DMS53 treated with DMSO at 0.1 percent for 48 hours (cell line): ENCODE data around the gene PSMB4.
"Not testable (repeated sequence)": the region's sequence is repeated elsewhere in the genome, so short reads cannot be mapped to it uniquely, and the experiment has no call there.

Experiments
- DNase-seq: peaks from one replicate; lab custom pipeline; 2025; ENCODE audit not compliant: unreplicated experiment; lab: John Stamatoyannopoulos, UW

The PSMB4 gene

GRCh38 chr1:151436985-151437384 is 37.6 kb downstream of the PSMB4 start:
- DNase-seq, result no peak

DNA sequence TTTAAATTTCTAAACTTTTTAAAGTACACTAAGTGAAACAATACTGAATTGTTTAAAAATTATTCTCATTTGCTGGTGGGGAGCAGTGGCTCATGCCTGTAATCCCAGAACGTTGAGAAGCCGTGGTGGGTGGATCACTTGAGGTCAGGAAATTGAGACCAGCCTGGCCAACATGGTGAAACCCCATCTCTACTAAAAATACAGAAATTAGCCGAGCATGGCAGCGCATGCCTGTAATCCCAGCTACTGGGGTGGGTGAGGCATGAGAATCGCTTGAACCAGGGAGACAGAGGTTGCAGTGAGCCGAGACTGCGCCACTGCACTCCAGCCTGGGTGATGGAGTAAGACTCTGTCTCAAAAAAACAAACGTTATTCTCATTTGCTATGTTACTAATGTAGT is 38.0 kb downstream of the PSMB4 start:
- DNase-seq, result not testable (repeated sequence)

DNA sequence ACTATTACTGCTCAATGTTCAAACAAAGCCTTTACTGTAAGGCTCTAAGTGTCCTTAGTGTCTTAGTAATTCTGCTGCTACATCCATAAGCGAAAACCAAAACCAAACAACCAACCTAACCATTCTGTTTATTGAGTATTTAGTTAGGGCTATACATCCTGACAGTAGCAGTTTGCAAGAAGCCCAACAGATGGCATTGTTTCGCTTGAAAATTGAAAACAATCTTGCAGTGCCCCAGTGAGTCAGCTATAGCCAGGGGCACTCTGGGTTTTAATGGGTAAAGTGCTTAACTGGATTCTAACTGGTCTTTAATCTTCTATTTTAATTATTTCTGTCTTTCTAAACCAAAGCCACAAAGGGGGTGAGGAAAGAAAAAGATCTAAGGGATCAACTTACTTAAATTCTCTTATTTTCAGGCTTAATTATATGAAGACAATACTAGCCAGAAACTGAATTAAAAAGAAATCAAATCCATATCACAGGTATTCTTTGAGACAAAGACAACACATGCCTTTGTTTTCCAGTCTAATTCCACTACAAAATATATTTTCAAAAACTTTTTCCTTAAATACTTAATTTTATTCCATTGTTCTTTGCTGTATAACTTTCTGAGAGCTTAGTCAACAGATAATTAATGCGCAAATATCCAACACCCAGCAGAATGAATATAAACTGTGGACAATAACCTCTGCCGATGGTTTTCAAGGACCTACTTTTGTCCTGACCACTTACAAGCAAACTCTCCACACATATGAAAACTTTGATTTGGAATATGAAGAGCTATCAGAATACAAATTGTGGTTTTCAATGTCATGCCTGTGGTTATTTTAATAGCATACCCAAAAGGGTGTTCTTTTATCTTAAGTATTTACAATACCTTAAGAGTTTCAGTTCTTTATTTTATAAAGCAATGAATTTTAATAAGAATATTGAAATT is 44.7 kb downstream of the PSMB4 start:
- peak; percentile 77 for DNase-seq

GRCh38 chr1:151444783-151445177 is 45.4 kb downstream of the PSMB4 start:
- no peak for DNase-seq

- no peak for DNase-seq
Measured at GRCh38 chr1:151447696-151448095, 48.3 kb downstream of the PSMB4 start.
